ENCODE measurements around the gene PHACTR1. TPM values are rescaled to one million over a fixed set of nuclear protein-coding genes. Genes with fewer than 3 reads are reported as not detected.

PHACTR1 gene
- total RNA-seq, 2 donors from 2014 or later: 1.3 to 4.3 TPM

DNA sequence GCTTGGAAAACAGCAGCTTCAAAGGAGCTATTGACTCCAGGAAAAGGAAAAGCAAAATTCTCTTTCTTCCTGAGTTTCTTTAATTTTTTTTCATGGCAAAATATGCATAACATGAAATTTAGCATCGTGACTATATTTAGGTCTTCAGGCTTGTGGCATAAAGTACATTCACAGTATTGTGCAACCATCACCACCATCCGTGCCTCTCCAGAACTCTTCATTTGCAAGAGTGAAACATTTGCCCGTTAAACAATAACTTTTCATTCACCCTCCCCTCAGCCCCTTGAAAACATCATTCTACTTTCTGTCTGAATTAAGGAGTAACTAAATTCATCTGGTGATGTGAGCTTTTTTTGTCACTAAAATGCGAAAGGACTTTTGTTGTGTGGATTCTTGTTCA lies 251.7 kb downstream of the PHACTR1 start:
- 72% methylated on average over 4 of the region's 4 CpGs for WGBS
- Histone ChIP-seq H3K27ac (no peak overlapping the region), H3K27me3 (replicated peaks; ENCODE audit: insufficient read depth) (no peaks in the 10 kb centered on the region), H3K9me3 (no peaks in the 10 kb centered on the region), H3K4me1 (replicated peaks) (no peaks in the 10 kb centered on the region), H3K36me3 (no peaks in the 10 kb centered on the region), H3K4me3 (no peak overlapping the region)
- TF ChIP-seq POLR2AphosphoS5 (IDR thresholded peaks at IDR 0.05) (no peak), POLR2A (IDR thresholded peaks at IDR 0.05) (no peak)
- TF ChIP-seq, protein P1, sequence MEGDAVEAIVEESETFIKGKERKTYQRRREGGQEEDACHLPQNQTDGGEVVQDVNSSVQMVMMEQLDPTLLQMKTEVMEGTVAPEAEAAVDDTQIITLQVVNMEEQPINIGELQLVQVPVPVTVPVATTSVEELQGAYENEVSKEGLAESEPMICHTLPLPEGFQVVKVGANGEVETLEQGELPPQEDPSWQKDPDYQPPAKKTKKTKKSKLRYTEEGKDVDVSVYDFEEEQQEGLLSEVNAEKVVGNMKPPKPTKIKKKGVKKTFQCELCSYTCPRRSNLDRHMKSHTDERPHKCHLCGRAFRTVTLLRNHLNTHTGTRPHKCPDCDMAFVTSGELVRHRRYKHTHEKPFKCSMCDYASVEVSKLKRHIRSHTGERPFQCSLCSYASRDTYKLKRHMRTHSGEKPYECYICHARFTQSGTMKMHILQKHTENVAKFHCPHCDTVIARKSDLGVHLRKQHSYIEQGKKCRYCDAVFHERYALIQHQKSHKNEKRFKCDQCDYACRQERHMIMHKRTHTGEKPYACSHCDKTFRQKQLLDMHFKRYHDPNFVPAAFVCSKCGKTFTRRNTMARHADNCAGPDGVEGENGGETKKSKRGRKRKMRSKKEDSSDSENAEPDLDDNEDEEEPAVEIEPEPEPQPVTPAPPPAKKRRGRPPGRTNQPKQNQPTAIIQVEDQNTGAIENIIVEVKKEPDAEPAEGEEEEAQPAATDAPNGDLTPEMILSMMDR (IDR thresholded peaks at IDR 0.05): no peak
- intact Hi-C loops (cut with DNase I): no loop called here
- no peak for DNase-seq (ENCODE audit: low spot score)

DNA sequence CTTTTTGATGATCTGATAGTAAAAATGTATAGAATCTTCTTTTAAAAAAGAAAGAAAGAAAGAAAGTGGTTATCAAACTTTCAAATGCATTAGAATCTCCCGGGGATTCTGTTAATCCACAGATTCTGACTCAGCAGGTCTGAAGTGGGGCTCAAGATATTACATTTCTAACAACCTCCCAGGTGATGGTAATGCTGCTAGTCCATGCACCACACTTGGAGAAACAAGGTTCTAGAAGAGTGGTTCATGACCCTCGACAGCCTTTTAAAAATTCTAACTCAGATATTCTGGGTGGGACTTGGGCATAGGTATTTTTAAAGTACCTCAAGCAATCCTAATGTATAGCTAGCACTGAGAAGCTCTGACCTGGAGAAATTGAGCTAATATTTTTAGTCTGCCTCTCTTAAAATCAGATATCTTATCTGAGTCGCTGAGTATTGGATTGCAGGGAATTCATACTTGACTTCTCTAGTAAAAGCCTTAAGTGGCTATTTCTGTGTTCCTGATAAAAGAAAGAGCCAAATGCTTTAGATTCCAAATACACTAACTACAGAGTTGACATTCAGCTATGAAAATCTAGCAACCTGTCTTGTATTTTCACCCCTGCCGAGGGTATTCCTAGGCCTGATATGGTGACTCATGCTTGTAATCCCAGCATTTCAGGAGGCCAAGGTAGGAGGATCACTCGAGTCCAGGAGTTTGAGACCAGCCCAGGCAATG lies 252.4 kb downstream of the PHACTR1 start:
- Histone ChIP-seq H3K27ac (no peak overlapping the region), H3K4me3 (no peak overlapping the region), H3K27me3 (replicated peaks; ENCODE audit: insufficient read depth) (no peaks in the 10 kb centered on the region), H3K36me3 (no peaks in the 10 kb centered on the region), H3K4me1 (replicated peaks) (no peaks in the 10 kb centered on the region), H3K9me3 (no peaks in the 10 kb centered on the region)
- 65% methylated on average over 5 of the region's 5 CpGs for WGBS
- no peak for TF ChIP-seq POLR2AphosphoS5 (IDR thresholded peaks at IDR 0.05)
- TF ChIP-seq, protein P1 (IDR thresholded peaks at IDR 0.05): no peak
- TF ChIP-seq POLR2A (IDR thresholded peaks at IDR 0.05): no peak
- intact Hi-C loops (cut with DNase I): no loop called here
- no peak for DNase-seq (ENCODE audit: low spot score)

DNA sequence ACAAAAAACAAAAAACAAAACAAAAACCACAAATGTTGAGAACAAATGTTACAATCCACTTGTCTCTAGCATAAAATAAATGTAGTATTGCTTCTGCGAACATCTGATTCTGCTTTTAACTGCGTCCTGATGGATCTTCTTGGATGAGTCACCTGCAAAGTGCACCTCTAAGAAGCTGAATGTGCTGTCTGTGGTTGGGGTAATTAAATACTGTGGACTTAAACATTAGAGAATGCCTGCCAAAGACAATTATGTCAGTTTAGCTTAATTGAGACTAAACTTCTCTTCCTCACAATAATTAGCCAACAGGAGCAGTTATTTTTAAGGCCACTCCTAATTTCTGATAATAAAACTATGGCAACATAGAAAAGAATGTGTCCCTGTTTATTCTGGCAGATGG lies 253.4 kb downstream of the PHACTR1 start:
- H3K27me3 ChIP-seq (replicated peaks; ENCODE audit: insufficient read depth): no peaks in the 10 kb centered on the region
- H3K4me1 ChIP-seq (replicated peaks): no peaks in the 10 kb centered on the region
- intact Hi-C loops (cut with DNase I): no loop called here
- H3K9me3 ChIP-seq: no peaks in the 10 kb centered on the region
- H3K27ac ChIP-seq: no peak overlapping the region
- no peak overlapping the region for H3K4me3 ChIP-seq
- H3K36me3 ChIP-seq: no peaks in the 10 kb centered on the region
- TF ChIP-seq POLR2A (IDR thresholded peaks at IDR 0.05): no peak
- no peak for TF ChIP-seq POLR2AphosphoS5 (IDR thresholded peaks at IDR 0.05)
- TF ChIP-seq, protein P1 (IDR thresholded peaks at IDR 0.05): no peak
- DNase-seq (ENCODE audit: low spot score): no peak
- WGBS: 92% methylated on average over 2 of the region's 2 CpGs

DNA sequence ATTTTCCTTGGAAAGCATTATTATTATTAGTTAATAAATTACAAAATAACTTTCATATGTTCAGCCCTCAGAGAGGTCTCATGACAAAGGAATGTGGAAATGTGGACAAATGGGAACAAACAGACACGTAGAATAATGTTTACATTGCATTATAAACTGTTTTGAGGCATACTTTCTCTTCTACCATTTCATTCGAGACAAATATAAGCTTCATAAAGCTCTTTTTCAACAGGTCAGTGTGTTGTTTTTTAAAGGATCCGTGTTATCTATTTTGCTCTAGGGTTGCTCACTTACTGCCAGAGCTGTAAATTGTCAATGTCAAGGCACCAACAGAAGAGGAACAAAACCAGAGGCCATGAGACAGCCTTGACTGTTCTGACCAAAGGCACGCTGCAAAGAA lies 256.8 kb downstream of the PHACTR1 start:
- Histone ChIP-seq H3K36me3 (no peaks in the 10 kb centered on the region), H3K4me3 (no peak overlapping the region), H3K27me3 (replicated peaks; ENCODE audit: insufficient read depth) (no peaks in the 10 kb centered on the region), H3K27ac (no peak overlapping the region), H3K4me1 (replicated peaks) (no peaks in the 10 kb centered on the region), H3K9me3 (no peaks in the 10 kb centered on the region)
- intact Hi-C loops (cut with DNase I): no loop called here
- TF ChIP-seq, protein P1 (IDR thresholded peaks at IDR 0.05): no peak
- no peak for TF ChIP-seq POLR2A (IDR thresholded peaks at IDR 0.05)
- no peak for TF ChIP-seq POLR2AphosphoS5 (IDR thresholded peaks at IDR 0.05)
- WGBS: 33% methylated on average over 4 of the region's 4 CpGs
- DNase-seq (ENCODE audit: low spot score): no peak

DNA sequence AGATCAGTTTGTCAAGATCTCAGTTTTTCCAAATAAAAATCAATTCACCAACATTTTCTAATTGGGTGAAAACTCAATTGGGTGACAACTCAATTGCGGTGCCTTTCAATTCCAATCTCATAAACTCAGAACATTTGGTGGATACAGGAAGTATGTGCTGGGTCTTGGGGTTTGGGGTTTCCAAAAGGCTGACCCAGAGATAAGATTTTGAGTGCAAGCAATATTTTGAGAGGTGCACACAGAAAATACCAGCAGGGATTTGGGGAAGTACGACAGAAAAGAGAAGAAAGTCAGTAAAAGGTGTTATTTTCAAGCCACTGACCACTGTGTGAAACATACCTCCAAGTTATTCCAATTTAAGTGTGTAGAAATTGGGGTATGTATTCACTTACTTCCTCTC lies 258.0 kb downstream of the PHACTR1 start:
- TF ChIP-seq, protein P1 (IDR thresholded peaks at IDR 0.05): no peak
- no peak for TF ChIP-seq POLR2A (IDR thresholded peaks at IDR 0.05)
- TF ChIP-seq POLR2AphosphoS5 (IDR thresholded peaks at IDR 0.05): no peak
- Histone ChIP-seq H3K9me3 (no peaks in the 10 kb centered on the region), H3K27ac (no peak overlapping the region), H3K36me3 (no peaks in the 10 kb centered on the region), H3K4me3 (no peak overlapping the region), H3K27me3 (replicated peaks; ENCODE audit: insufficient read depth) (no peaks in the 10 kb centered on the region), H3K4me1 (replicated peaks) (no peaks in the 10 kb centered on the region)
- intact Hi-C loops (cut with DNase I): no loop called here
- 90% methylated on average over 2 of the region's 2 CpGs for WGBS
- no peak for DNase-seq (ENCODE audit: low spot score)

Data from prostate gland (tissue), 2 donors.